ENCODE measurements around the gene CCNH.
A peak's percentile ranks its signal among the peaks of the same experiment; 100 is the strongest.

Gene CCNH

DNA sequence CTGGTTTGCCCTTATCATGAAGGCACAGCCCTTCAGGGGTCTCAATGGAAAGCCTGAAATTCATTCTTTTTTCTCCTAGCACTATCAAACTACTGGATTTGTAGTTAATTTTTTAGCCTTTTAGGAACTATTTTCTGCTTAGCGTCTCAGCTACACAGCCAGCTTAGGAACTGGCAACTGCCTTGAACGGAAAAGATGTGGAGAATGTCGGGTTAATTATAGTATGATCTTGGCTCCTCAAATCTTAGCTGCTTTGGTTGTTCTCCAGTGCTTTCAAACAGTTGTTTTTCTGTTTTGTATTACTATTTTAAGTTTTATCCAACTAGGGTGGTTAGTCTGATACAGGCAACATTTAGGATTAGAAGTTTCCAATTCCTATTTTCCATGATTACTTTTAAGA, 44.1 kb downstream of the CCNH start:
- TF ChIP-seq CTCF (IDR thresholded peaks at IDR 0.05; ENCODE audit: low read length, missing control alignments), result no peak
- no peak overlapping the region for H3K4me3 ChIP-seq (replicated peaks; ENCODE audit: low read depth, low read length)
- DNase-seq (ENCODE audit: low read depth), result no peak

GRCh38 chr5:87367243-87367642, 45.5 kb downstream of the CCNH start:
- TF ChIP-seq CTCF (IDR thresholded peaks at IDR 0.05; ENCODE audit: low read length, missing control alignments), result no peak
- H3K4me3 ChIP-seq (replicated peaks; ENCODE audit: low read depth, low read length), result no peak overlapping the region
- DNase-seq (ENCODE audit: low read depth), result no peak

DNA sequence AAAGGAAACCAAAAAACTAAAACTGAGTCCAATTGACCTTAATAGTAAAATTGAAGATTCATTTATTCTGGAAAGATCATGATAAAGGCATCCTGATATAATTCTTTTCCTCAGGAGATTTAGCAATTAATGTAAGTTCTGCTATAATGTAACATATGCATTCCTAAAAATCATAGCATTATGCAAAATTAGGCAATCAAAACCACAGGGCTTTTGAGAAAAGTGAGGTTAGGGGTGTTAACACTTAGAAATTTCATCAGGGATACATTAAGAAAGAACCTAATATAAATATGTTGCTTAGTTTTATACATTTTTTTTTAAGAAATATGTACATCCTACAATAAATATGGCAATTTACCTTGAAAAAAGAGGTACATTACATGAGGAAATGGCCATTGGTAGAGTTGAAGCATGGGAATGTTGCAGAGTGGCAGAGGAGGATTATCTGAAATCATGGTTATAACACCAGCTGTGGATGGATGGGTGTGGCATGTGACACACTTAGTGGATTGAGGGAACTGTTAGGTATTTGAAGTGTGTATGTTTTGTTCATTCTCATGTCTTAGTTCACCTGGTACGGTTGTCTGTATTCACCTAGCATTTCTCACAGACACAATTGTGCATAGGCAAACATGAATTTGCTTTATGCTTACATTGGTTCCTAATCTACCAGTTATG, 51.1 kb downstream of the CCNH start:
- DNase-seq (ENCODE audit: low read depth), result no peak
- no peak overlapping the region for H3K4me3 ChIP-seq (replicated peaks; ENCODE audit: low read depth, low read length)
- no peak for TF ChIP-seq CTCF (IDR thresholded peaks at IDR 0.05; ENCODE audit: low read length, missing control alignments)

- DNase-seq (ENCODE audit: low read depth), result peak; percentile 45
- H3K4me3 ChIP-seq (replicated peaks; ENCODE audit: low read depth, low read length), result no peak overlapping the region
- TF ChIP-seq CTCF (IDR thresholded peaks at IDR 0.05; ENCODE audit: low read length, missing control alignments), result no peak
These were observed 51.7 kb downstream of the CCNH start for GRCh38 chr5:87361031-87361445.

- no peak for TF ChIP-seq CTCF (IDR thresholded peaks at IDR 0.05; ENCODE audit: low read length, missing control alignments)
- no peak for DNase-seq (ENCODE audit: low read depth)
- no peak overlapping the region for H3K4me3 ChIP-seq (replicated peaks; ENCODE audit: low read depth, low read length)
These were observed 52.6 kb downstream of the CCNH start for GRCh38 chr5:87360132-87360531.

- DNase-seq (ENCODE audit: low read depth), result no peak
- no peak for TF ChIP-seq CTCF (IDR thresholded peaks at IDR 0.05; ENCODE audit: low read length, missing control alignments)
- H3K4me3 ChIP-seq (replicated peaks; ENCODE audit: low read depth, low read length), result no peak overlapping the region
These were observed 53.6 kb downstream of the CCNH start for GRCh38 chr5:87359106-87359505.

DNA sequence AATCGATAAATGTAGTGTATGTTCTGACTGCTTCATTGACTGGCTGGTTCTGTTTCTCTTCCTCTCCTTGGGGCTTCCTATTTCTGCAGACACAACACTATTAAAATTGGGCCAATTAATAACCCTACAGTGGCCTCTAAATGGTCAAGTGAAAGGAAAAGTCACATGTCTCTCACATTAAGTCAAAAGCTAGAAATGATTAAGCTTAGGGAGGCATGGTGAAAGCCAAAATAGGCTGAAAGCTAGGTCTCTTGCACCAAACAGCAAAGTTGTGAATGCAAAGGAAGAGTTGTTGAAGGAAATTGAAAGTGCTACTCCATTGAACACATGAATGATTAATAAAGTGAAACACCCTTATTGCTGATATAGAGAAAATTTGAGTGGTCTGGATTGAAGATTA, 58.2 kb downstream of the CCNH start:
- no peak overlapping the region for H3K4me3 ChIP-seq (replicated peaks; ENCODE audit: low read depth, low read length)
- DNase-seq (ENCODE audit: low read depth), result no peak
- TF ChIP-seq CTCF (IDR thresholded peaks at IDR 0.05; ENCODE audit: low read length, missing control alignments), result no peak

Measured in fibroblast of pulmonary artery (primary cell).